ENCODE results near the gene RAB1B.

RAB1B gene

GRCh38 chr11:66242095-66242765 is 26.2 kb upstream of the RAB1B start:
- TF ChIP-seq POLR2AphosphoS5 (IDR thresholded peaks at IDR 0.05; ENCODE audit: low read depth, low read length): no peak
- TF ChIP-seq FOXP2 (optimal IDR thresholded peaks at IDR 0.05; ENCODE audit: borderline replicate concordance, extremely low read depth, extremely low read length, insufficient read depth): no peak
- no peak for TF ChIP-seq SIN3A (IDR thresholded peaks at IDR 0.05; ENCODE audit: borderline replicate concordance, insufficient read depth, low read length)
- TF ChIP-seq TAF1 (IDR thresholded peaks at IDR 0.05; ENCODE audit: borderline replicate concordance, insufficient read depth, low read length): no peak
- TF ChIP-seq REST (IDR thresholded peaks at IDR 0.05; ENCODE audit: insufficient read depth in 1 of 2, low read depth in 2 of 2, low read length in 2 of 2): no peak

- TF ChIP-seq POLR2AphosphoS5 (IDR thresholded peaks at IDR 0.05; ENCODE audit: low read depth, low read length) (no peak), FOXP2 (optimal IDR thresholded peaks at IDR 0.05; ENCODE audit: borderline replicate concordance, extremely low read depth, extremely low read length, insufficient read depth) (no peak), SIN3A (IDR thresholded peaks at IDR 0.05; ENCODE audit: borderline replicate concordance, insufficient read depth, low read length) (no peak), TAF1 (IDR thresholded peaks at IDR 0.05; ENCODE audit: borderline replicate concordance, insufficient read depth, low read length) (no peak), REST (IDR thresholded peaks at IDR 0.05; ENCODE audit: insufficient read depth in 1 of 2, low read depth in 2 of 2, low read length in 2 of 2) (no peak)
Observed at GRCh38 chr11:66243782-66244535, 24.5 kb upstream of the RAB1B start.

GRCh38 chr11:66247295-66247694 is 21.1 kb upstream of the RAB1B start:
- no peak for TF ChIP-seq SIN3A (IDR thresholded peaks at IDR 0.05; ENCODE audit: borderline replicate concordance, insufficient read depth, low read length)
- no peak for TF ChIP-seq TAF1 (IDR thresholded peaks at IDR 0.05; ENCODE audit: borderline replicate concordance, insufficient read depth, low read length)
- TF ChIP-seq FOXP2 (optimal IDR thresholded peaks at IDR 0.05; ENCODE audit: borderline replicate concordance, extremely low read depth, extremely low read length, insufficient read depth): no peak
- no peak for TF ChIP-seq POLR2AphosphoS5 (IDR thresholded peaks at IDR 0.05; ENCODE audit: low read depth, low read length)
- no peak for TF ChIP-seq REST (IDR thresholded peaks at IDR 0.05; ENCODE audit: insufficient read depth in 1 of 2, low read depth in 2 of 2, low read length in 2 of 2)

- no peak for TF ChIP-seq REST (IDR thresholded peaks at IDR 0.05; ENCODE audit: insufficient read depth in 1 of 2, low read depth in 2 of 2, low read length in 2 of 2)
- no peak for TF ChIP-seq TAF1 (IDR thresholded peaks at IDR 0.05; ENCODE audit: borderline replicate concordance, insufficient read depth, low read length)
- TF ChIP-seq SIN3A (IDR thresholded peaks at IDR 0.05; ENCODE audit: borderline replicate concordance, insufficient read depth, low read length): no peak
- no peak for TF ChIP-seq POLR2AphosphoS5 (IDR thresholded peaks at IDR 0.05; ENCODE audit: low read depth, low read length)
- TF ChIP-seq FOXP2 (optimal IDR thresholded peaks at IDR 0.05; ENCODE audit: borderline replicate concordance, extremely low read depth, extremely low read length, insufficient read depth): no peak
Observed at GRCh38 chr11:66247801-66248200, 20.6 kb upstream of the RAB1B start.
